ENCODE data around the gene TNS1.

GRCh38 chr2:217843324-217843723 lies 159.5 kb downstream of the TNS1 start:
- TF ChIP-seq, protein P1, sequence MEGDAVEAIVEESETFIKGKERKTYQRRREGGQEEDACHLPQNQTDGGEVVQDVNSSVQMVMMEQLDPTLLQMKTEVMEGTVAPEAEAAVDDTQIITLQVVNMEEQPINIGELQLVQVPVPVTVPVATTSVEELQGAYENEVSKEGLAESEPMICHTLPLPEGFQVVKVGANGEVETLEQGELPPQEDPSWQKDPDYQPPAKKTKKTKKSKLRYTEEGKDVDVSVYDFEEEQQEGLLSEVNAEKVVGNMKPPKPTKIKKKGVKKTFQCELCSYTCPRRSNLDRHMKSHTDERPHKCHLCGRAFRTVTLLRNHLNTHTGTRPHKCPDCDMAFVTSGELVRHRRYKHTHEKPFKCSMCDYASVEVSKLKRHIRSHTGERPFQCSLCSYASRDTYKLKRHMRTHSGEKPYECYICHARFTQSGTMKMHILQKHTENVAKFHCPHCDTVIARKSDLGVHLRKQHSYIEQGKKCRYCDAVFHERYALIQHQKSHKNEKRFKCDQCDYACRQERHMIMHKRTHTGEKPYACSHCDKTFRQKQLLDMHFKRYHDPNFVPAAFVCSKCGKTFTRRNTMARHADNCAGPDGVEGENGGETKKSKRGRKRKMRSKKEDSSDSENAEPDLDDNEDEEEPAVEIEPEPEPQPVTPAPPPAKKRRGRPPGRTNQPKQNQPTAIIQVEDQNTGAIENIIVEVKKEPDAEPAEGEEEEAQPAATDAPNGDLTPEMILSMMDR (conservative IDR thresholded peaks at IDR 0.05; ENCODE audit: low read length) = no peak
- no peak for TF ChIP-seq EZH2phosphoT487 (IDR thresholded peaks at IDR 0.05; ENCODE audit: borderline replicate concordance)

Measured in Loucy (cell line).